ENCODE results near the gene EMID1.

The EMID1 gene

DNA sequence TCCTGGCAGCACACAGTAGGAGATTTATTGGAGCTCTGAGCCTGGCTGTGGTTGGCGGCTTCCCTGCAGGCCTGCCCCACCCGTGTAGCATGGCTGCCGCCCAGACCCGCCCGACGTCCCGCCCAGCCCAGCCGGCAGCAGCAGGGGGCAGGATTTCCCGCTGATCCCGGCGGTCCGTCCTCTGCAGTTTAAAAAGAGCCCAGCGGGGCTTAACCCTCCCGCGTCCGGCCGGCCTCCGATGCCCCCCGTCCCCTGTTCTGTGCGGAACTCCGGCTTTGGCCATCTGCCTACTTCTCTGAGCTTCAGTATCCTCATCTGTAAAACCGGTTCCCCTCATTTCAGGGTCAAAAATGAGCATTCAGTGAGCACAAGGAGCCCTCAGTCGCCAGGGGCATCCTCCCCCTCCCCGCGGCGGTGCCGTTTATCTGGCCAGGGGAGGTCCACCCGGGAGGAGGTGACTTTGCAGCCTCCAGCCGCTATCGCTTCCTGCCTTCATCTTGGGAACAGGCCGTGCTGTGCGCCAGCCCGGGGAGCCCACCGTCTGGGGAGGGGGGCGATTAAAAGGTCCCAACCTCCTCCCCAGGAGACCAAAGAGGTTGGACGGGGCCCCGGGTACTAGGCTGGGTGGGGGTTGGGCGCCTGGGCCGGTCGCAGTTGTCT is 100.6 kb downstream of the EMID1 start, which contains the start of gene GAS2L1 (continued):
- TF ChIP-seq, protein P1, sequence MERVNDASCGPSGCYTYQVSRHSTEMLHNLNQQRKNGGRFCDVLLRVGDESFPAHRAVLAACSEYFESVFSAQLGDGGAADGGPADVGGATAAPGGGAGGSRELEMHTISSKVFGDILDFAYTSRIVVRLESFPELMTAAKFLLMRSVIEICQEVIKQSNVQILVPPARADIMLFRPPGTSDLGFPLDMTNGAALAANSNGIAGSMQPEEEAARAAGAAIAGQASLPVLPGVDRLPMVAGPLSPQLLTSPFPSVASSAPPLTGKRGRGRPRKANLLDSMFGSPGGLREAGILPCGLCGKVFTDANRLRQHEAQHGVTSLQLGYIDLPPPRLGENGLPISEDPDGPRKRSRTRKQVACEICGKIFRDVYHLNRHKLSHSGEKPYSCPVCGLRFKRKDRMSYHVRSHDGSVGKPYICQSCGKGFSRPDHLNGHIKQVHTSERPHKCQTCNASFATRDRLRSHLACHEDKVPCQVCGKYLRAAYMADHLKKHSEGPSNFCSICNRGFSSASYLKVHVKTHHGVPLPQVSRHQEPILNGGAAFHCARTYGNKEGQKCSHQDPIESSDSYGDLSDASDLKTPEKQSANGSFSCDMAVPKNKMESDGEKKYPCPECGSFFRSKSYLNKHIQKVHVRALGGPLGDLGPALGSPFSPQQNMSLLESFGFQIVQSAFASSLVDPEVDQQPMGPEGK (tag by site-specific recombination; IDR thresholded peaks at IDR 0.05), result peak; percentile 86
- TF ChIP-seq, protein P2, sequence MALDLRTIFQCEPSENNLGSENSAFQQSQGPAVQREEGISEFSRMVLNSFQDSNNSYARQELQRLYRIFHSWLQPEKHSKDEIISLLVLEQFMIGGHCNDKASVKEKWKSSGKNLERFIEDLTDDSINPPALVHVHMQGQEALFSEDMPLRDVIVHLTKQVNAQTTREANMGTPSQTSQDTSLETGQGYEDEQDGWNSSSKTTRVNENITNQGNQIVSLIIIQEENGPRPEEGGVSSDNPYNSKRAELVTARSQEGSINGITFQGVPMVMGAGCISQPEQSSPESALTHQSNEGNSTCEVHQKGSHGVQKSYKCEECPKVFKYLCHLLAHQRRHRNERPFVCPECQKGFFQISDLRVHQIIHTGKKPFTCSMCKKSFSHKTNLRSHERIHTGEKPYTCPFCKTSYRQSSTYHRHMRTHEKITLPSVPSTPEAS (tag by site-specific recombination; IDR thresholded peaks at IDR 0.05), result no peak; the same call in 1 of the 2 replicates
- TF ChIP-seq ZNF549 (tag by site-specific recombination; IDR thresholded peaks at IDR 0.05) (no peak), ZNF701 (tag by site-specific recombination; IDR thresholded peaks at IDR 0.05) (no peak), ZBTB17 (tag by site-specific recombination; IDR thresholded peaks at IDR 0.05) (peak; percentile 76), ZNF2 (tag by site-specific recombination; IDR thresholded peaks at IDR 0.05) (0 out of 2 replicates have a peak, but pooled peaks have one; percentile 68), ZNF121 (tag by site-specific recombination; IDR thresholded peaks at IDR 0.05) (peak; percentile 46; the same call in 1 of the 2 replicates), ZNF423 (tag by site-specific recombination; IDR thresholded peaks at IDR 0.05) (peak; percentile 62; the same call in 1 of the 2 replicates), ZXDB (tag by site-specific recombination; IDR thresholded peaks at IDR 0.05) (peak; percentile 71; the same call in 1 of the 2 replicates), ZNF214 (tag by site-specific recombination; IDR thresholded peaks at IDR 0.05; ENCODE audit: borderline replicate concordance) (no peak), FEZF1 (tag by site-specific recombination; IDR thresholded peaks at IDR 0.05) (peak; percentile 61), SP2 (tag by site-specific recombination; IDR thresholded peaks at IDR 0.05) (peak; percentile 84), KLF10 (tag by site-specific recombination; IDR thresholded peaks at IDR 0.05) (peak; percentile 17; the same call in 1 of the 2 replicates), ZNF394 (tag by site-specific recombination; IDR thresholded peaks at IDR 0.05; ENCODE audit: borderline replicate concordance) (peak; percentile 61; the same call in 1 of the 2 replicates), KLF8 (tag by site-specific recombination; IDR thresholded peaks at IDR 0.05) (peak; percentile 81), ZNF629 (tag by site-specific recombination; IDR thresholded peaks at IDR 0.05) (peak; percentile 53; the same call in 1 of the 2 replicates), ZNF768 (tag by site-specific recombination; IDR thresholded peaks at IDR 0.05) (no peak), KLF7 (tag by site-specific recombination; IDR thresholded peaks at IDR 0.05; ENCODE audit: borderline replicate concordance) (peak; percentile 98), TRIM28 (IDR thresholded peaks at IDR 0.05; ENCODE audit: borderline replicate concordance, low read length) (no peak; the same call in 1 of the 2 replicates), GLIS2 (tag by site-specific recombination; IDR thresholded peaks at IDR 0.05) (peak; percentile 93), ZSCAN30 (tag by site-specific recombination; IDR thresholded peaks at IDR 0.05) (peak; percentile 87)
- TF ChIP-seq, protein P3, sequence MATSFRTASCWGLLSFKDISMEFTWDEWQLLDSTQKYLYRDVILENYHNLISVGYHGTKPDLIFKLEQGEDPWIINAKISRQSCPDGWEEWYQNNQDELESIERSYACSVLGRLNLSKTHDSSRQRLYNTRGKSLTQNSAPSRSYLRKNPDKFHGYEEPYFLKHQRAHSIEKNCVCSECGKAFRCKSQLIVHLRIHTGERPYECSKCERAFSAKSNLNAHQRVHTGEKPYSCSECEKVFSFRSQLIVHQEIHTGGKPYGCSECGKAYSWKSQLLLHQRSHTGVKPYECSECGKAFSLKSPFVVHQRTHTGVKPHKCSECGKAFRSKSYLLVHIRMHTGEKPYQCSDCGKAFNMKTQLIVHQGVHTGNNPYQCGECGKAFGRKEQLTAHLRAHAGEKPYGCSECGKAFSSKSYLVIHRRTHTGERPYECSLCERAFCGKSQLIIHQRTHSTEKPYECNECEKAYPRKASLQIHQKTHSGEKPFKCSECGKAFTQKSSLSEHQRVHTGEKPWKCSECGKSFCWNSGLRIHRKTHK (tag by site-specific recombination; IDR thresholded peaks at IDR 0.05), result no peak
- TF ChIP-seq, protein P4, sequence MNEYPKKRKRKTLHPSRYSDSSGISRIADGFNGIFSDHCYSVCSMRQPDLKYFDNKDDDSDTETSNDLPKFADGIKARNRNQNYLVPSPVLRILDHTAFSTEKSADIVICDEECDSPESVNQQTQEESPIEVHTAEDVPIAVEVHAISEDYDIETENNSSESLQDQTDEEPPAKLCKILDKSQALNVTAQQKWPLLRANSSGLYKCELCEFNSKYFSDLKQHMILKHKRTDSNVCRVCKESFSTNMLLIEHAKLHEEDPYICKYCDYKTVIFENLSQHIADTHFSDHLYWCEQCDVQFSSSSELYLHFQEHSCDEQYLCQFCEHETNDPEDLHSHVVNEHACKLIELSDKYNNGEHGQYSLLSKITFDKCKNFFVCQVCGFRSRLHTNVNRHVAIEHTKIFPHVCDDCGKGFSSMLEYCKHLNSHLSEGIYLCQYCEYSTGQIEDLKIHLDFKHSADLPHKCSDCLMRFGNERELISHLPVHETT (tag by site-specific recombination; IDR thresholded peaks at IDR 0.05), result 0 out of 2 replicates have a peak, but pooled peaks have one; percentile 45
- TF ChIP-seq, protein P5, sequence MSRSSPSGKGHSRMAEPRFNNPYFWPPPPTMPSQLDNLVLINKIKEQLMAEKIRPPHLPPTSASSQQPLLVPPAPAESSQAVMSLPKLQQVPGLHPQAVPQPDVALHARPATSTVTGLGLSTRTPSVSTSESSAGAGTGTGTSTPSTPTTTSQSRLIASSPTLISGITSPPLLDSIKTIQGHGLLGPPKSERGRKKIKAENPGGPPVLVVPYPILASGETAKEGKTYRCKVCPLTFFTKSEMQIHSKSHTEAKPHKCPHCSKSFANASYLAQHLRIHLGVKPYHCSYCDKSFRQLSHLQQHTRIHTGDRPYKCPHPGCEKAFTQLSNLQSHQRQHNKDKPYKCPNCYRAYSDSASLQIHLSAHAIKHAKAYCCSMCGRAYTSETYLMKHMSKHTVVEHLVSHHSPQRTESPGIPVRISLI (tag by site-specific recombination; IDR thresholded peaks at IDR 0.05), result no peak
- TF ChIP-seq, protein P6, sequence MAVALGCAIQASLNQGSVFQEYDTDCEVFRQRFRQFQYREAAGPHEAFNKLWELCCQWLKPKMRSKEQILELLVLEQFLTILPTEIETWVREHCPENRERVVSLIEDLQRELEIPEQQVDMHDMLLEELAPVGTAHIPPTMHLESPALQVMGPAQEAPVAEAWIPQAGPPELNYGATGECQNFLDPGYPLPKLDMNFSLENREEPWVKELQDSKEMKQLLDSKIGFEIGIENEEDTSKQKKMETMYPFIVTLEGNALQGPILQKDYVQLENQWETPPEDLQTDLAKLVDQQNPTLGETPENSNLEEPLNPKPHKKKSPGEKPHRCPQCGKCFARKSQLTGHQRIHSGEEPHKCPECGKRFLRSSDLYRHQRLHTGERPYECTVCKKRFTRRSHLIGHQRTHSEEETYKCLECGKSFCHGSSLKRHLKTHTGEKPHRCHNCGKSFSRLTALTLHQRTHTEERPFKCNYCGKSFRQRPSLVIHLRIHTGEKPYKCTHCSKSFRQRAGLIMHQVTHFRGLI (tag by site-specific recombination; IDR thresholded peaks at IDR 0.05), result peak; percentile 96
- TF ChIP-seq, protein P7, sequence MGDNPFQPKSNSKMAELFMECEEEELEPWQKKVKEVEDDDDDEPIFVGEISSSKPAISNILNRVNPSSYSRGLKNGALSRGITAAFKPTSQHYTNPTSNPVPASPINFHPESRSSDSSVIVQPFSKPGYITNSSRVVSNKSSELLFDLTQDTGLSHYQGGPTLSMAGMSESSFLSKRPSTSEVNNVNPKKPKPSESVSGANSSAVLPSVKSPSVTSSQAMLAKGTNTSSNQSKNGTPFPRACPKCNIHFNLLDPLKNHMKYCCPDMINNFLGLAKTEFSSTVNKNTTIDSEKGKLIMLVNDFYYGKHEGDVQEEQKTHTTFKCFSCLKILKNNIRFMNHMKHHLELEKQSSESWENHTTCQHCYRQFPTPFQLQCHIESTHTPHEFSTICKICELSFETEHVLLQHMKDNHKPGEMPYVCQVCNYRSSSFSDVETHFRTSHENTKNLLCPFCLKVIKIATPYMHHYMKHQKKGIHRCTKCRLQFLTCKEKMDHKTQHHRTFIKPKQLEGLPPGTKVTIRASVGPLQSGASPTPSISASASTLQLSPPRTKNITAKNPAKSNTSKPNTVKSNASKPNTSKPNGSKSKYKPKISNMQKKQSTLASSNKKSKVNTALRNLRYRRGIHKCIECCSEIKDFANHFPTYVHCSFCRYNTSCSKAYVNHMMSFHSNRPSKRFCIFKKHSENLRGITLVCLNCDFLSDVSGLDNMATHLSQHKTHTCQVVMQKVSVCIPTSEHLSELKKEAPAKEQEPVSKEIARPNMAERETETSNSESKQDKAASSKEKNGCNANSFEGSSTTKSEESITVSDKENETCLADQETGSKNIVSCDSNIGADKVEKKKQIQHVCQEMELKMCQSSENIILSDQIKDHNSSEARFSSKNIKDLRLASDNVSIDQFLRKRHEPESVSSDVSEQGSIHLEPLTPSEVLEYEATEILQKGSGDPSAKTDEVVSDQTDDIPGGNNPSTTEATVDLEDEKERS (tag by site-specific recombination; IDR thresholded peaks at IDR 0.05), result peak; percentile 43; the same call in 1 of the 2 replicates
